GM18867 (cell line): ENCODE measurements around the gene PLCL2.
"Not testable (repeated sequence)": the region's sequence is repeated elsewhere in the genome, so short reads cannot be mapped to it uniquely, and the experiment has no call there.

Experiments used
- ATAC-seq: cut with Tn5 transposase; IDR thresholded peaks from one replicate; pipeline ENCODE4 v1.9.1; 2021; ENCODE audit warnings: mild to moderate bottlenecking, moderate library complexity; ENCODE audit not compliant: unreplicated experiment

PLCL2 gene

GRCh38 chr3:17103579-17103978 is 218.8 kb downstream of the PLCL2 start:
- ATAC-seq = no peak

- not testable (repeated sequence) for ATAC-seq
These were observed 222.0 kb downstream of the PLCL2 start for GRCh38 chr3:17106801-17107200.

GRCh38 chr3:17110660-17111396 is 226.1 kb downstream of the PLCL2 start:
- no peak for ATAC-seq

- ATAC-seq = no peak
These were observed 226.8 kb downstream of the PLCL2 start for GRCh38 chr3:17111586-17111985.

- no peak for ATAC-seq
These were observed 230.4 kb downstream of the PLCL2 start for GRCh38 chr3:17115186-17115585.

- ATAC-seq = no peak
These were observed 231.3 kb downstream of the PLCL2 start for GRCh38 chr3:17116007-17116600.

- no peak for ATAC-seq
These were observed 234.0 kb downstream of the PLCL2 start for GRCh38 chr3:17118771-17119170.

- no peak for ATAC-seq
These were observed 234.7 kb downstream of the PLCL2 start for GRCh38 chr3:17119201-17120072.

GRCh38 chr3:17120115-17120514 is 235.4 kb downstream of the PLCL2 start:
- no peak for ATAC-seq

GRCh38 chr3:17121336-17121735 is 236.6 kb downstream of the PLCL2 start:
- ATAC-seq = no peak

- no peak for ATAC-seq
These were observed 238.0 kb downstream of the PLCL2 start for GRCh38 chr3:17122758-17123157.

GRCh38 chr3:17125738-17126442 is 241.1 kb downstream of the PLCL2 start:
- ATAC-seq = no peak

GRCh38 chr3:17128671-17129070 is 243.9 kb downstream of the PLCL2 start:
- not testable (repeated sequence) for ATAC-seq

GRCh38 chr3:17129556-17129955 is 244.8 kb downstream of the PLCL2 start:
- ATAC-seq = no peak

- ATAC-seq = no peak
These were observed 246.2 kb downstream of the PLCL2 start for GRCh38 chr3:17130956-17131355.

- ATAC-seq = no peak
These were observed 247.7 kb downstream of the PLCL2 start for GRCh38 chr3:17132286-17133115.

- no peak for ATAC-seq
These were observed 249.1 kb downstream of the PLCL2 start for GRCh38 chr3:17133632-17134545.

- no peak for ATAC-seq
These were observed 250.9 kb downstream of the PLCL2 start for GRCh38 chr3:17135696-17136095.

GRCh38 chr3:17136136-17136721 is 251.5 kb downstream of the PLCL2 start:
- ATAC-seq = no peak
